Activated CD4-positive, alpha-beta T cell treated with anti-CD3 and anti-CD28 coated beads for 36 hours (primary cell): ENCODE measurements around the gene ERCC6L2. TPM values are rescaled to one million over a fixed set of nuclear protein-coding genes. Genes with fewer than 3 reads are reported as not detected.

Source experiments
- ATAC-seq: fragments of 200-7000 bp; cut with Tn5 transposase; one replicate; pipeline ENCODE4 v1.10.0; 2021; ENCODE audit warnings: mild to moderate bottlenecking, moderate library complexity
- CTCF ChIA-PET: fragments of 350-600 bp; sonication (Branson Sonifier 250); formaldehyde crosslinking; loops from one replicate; lab custom pipeline; 2021; ENCODE audit warnings: antibody characterized with exemption; lab: Charles Lee
- POLR2A ChIA-PET: fragments of 350-600 bp; sonication (Branson Sonifier 250); formaldehyde crosslinking; loops from one replicate; lab custom pipeline; 2021; ENCODE audit warnings: antibody characterized with exemption, inconsistent platforms; lab: Charles Lee
- DNase-seq: peaks from one replicate; pipeline ENCODE4 v3.0.0-alpha.2; 2020
- H3K27ac Mint-ChIP-seq: one replicate; pipeline ENCODE4 v1.8.0; 2021; ENCODE audit warnings: mixed read lengths
- H3K27me3 Mint-ChIP-seq: one replicate; pipeline ENCODE4 v1.8.0; 2021; ENCODE audit warnings: mixed read lengths
- H3K36me3 Mint-ChIP-seq: one replicate; pipeline ENCODE4 v1.8.0; 2021; ENCODE audit warnings: low read depth, mixed read lengths
- H3K4me1 Mint-ChIP-seq: one replicate; pipeline ENCODE4 v1.8.0; 2021; ENCODE audit warnings: mixed read lengths
- H3K4me3 Mint-ChIP-seq: one replicate; pipeline ENCODE4 v1.8.0; 2021; ENCODE audit warnings: mild to moderate bottlenecking, moderate library complexity, mixed read lengths
- H3K9me3 Mint-ChIP-seq: one replicate; pipeline ENCODE4 v1.8.0; 2021; ENCODE audit warnings: low read depth, mixed read lengths
- intact Hi-C, 2 experiments: fragments of 100-400 bp; cut with DNase I in 1 of 2; cut with micrococcal nuclease in 1 of 2; formaldehyde crosslinking; loops; one replicate each; pipeline versions ENCODE4 v1.14.2 to v1.15.1; 2022 to 2024; cut with DNase I, micrococcal nuclease
- total RNA-seq, 2 experiments: library from RNA; stranded (reverse); gene quantifications; one replicate each; pipeline ENCODE4 v1.2.3, GENCODE V29; 2021

ERCC6L2 gene, protein sequence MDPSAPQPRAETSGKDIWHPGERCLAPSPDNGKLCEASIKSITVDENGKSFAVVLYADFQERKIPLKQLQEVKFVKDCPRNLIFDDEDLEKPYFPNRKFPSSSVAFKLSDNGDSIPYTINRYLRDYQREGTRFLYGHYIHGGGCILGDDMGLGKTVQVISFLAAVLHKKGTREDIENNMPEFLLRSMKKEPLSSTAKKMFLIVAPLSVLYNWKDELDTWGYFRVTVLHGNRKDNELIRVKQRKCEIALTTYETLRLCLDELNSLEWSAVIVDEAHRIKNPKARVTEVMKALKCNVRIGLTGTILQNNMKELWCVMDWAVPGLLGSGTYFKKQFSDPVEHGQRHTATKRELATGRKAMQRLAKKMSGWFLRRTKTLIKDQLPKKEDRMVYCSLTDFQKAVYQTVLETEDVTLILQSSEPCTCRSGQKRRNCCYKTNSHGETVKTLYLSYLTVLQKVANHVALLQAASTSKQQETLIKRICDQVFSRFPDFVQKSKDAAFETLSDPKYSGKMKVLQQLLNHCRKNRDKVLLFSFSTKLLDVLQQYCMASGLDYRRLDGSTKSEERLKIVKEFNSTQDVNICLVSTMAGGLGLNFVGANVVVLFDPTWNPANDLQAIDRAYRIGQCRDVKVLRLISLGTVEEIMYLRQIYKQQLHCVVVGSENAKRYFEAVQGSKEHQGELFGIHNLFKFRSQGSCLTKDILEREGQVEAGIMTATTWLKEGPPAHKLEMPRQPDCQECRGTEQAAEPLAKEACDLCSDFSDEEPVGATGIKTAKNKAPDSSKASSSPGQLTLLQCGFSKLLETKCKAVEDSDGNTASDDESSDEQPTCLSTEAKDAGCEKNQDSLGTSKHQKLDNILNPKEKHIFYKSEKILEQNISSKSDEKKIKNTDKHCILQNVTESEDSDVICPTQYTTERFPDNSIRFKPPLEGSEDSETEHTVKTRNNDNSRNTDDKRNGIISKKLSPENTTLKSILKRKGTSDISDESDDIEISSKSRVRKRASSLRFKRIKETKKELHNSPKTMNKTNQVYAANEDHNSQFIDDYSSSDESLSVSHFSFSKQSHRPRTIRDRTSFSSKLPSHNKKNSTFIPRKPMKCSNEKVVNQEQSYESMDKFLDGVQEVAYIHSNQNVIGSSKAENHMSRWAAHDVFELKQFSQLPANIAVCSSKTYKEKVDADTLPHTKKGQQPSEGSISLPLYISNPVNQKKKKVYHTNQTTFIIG (N-terminal part only)
- 10 to 100 TPM; 24.0 to 25.9 TPM for total RNA-seq

DNA sequence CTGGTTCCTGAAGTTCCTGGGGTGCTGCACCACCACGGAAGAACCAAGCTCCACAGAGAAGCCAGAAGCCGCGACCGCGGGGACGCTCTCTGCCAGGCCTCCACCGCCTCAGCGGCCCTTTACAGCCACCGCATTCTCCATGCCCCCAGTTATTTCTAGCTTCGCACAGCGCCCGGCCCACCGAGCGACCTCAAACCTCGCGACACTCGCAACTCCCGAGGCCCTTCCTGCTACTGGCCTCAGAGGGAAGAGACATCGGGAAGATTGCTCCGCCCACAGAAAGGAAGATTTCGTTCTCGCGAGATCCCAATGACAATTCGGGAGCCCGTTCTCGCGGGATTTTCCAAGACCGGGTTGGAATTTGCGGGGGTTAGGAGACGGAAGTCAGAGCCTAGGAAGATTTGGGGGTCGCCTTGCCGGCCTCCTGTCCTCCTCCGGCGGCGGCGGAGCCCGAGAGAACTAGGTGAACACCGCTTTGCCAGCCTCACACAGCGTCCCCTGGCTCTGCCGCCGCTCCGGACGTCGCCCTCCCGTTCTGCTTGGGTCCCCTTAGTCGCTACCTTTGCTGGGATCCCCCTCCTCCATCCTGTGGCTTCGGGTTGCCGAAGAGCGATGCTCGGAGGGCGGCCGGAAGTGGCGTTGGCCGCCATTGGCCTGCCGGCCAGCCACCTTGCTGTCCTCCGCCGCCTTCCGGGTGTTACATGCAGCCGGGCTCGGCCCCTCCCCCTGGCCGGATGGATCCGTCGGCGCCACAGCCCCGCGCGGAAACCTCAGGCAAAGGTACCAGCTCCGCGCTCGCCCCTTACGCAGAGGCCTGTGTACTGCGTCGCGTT, at the start of gene ERCC6L2:
Gene ERCC6L2, plus strand, starts transcription at position 387 of the 833 bp plus-strand sequence. Its CDS starts 348 bp downstream, at position 735.
- peaks cover 3% of the 10 kb centered on the region for H3K9me3 Mint-ChIP-seq
- ATAC-seq (peak; percentile 94), DNase-seq (peak; percentile 97)
- CTCF ChIA-PET: interaction anchor here (0.6 to 1.3 kb wide), 6 partner anchors 9 to 1114 kb away, joined by 3 to 4 read pairs (median 4); no protein-coding TSS in a partner anchor
- H3K4me1 Mint-ChIP-seq: peaks cover 20% of the 10 kb centered on the region
- no peak within 1 kb of the TSS for H3K27ac Mint-ChIP-seq
- no peak within 1 kb of the TSS for H3K4me3 Mint-ChIP-seq
- H3K36me3 Mint-ChIP-seq: peaks cover 37% of the 10 kb centered on the region
- intact Hi-C loops: loop anchor here (1.0 to 5.0 kb wide), 15 partner anchors 23 to 902 kb away; partner anchors contain the start of genes ZNF367 (in 2 of the 2), FANCC (in 1 of the 2) and ZNF510 (in 1 of the 2)
- POLR2A ChIA-PET: interaction anchor here (0.7 to 1.1 kb wide), 4 partner anchors 13 to 602 kb away, joined by 3 read pairs; no protein-coding TSS in a partner anchor
- H3K27me3 Mint-ChIP-seq: no peaks in the 10 kb centered on the region

DNA sequence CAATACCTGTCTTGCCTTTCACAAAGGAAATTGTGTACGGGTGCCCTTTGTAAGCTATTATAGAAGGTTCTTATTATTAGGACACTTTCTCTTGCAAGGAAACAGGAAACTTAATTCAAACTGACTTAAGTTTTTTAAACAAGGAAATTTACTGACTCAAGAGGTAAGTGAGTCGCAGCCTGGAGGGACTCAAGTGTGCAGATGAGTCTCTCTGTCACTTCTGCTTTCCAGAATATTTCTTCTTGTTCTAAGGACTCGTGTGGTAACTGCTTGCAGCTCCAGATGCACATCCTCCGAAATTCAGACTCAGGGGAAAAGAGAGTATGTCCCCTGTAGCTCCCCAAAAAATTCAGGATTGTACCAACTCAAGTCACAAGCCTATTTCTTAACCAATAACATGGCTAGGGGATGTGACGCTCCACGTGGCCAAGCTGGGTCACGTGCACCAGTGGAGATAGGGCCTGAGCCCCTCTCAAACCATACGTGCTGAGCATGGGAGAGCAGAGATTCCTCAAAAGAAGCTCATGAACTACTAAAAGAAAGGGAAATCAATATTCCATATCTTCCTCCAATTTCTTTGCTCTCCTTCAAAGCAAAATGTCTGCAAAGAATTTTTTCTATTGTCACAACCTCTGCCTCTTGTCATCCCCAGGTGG, 49.2 kb upstream of the ERCC6L2 start:
- ChIA-PET POLR2A (no interaction called here), CTCF (interaction anchor here (0.6 kb wide), 1 partner anchor 57 kb away, joined by 3 read pairs; no protein-coding TSS in a partner anchor)
- ATAC-seq (no peak), DNase-seq (no peak)
- Mint-ChIP-seq H3K36me3 (no peaks in the 10 kb centered on the region), H3K9me3 (no peaks in the 10 kb centered on the region), H3K4me3 (no peak overlapping the region), H3K4me1 (peaks cover 14% of the 10 kb centered on the region), H3K27ac (no peak overlapping the region), H3K27me3 (no peaks in the 10 kb centered on the region)
- intact Hi-C loops: no loop called here

DNA sequence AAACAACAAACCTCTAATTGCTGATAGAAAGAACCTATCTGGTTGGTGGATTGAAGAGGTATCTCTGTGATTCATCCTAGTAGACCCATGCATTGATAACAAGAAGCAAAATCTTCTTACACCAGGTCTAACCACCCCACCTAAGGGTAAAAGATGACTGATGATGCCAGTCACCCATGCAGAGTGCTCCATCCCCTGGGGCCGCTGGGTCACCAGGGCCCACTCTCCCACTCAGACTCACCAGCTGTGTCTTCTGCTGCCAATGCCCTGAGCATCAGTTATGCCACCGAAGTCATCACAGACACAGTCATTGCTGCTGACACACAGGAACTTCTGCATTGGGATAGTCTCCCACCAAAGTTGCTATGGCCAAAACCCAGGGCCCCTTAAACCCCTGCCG, 44.7 kb upstream of the ERCC6L2 start:
- no peak overlapping the region for H3K27ac Mint-ChIP-seq
- H3K4me3 Mint-ChIP-seq: no peak overlapping the region
- ChIA-PET CTCF (no interaction called here), POLR2A (no interaction called here)
- peaks cover 2% of the 10 kb centered on the region for H3K4me1 Mint-ChIP-seq
- no peaks in the 10 kb centered on the region for H3K9me3 Mint-ChIP-seq
- intact Hi-C loops: no loop called here
- no peak for DNase-seq
- H3K36me3 Mint-ChIP-seq: no peaks in the 10 kb centered on the region
- no peaks in the 10 kb centered on the region for H3K27me3 Mint-ChIP-seq
- ATAC-seq: no peak

DNA sequence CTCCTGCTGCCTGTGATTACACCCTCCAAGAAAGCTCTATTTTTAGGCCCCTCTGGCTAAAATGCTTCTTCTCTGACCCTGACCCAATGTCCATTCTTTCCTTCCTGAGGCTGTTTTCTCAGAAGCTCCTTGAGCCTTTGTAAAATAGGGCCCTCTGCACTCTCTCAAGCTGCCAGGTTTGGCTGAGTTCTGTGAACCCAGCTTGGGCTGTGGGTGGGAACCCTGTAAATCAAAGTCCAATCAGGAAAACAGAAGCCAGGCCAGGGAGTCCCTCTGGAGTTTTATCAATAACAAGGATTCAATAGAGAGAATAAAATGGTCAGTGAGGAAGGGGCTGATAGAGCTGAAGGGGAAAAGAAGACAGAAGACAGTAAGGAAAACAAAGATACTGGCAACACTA, 43.7 kb upstream of the ERCC6L2 start:
- intact Hi-C loops: no loop called here
- no peaks in the 10 kb centered on the region for H3K36me3 Mint-ChIP-seq
- H3K27ac Mint-ChIP-seq: no peak overlapping the region
- no peak for DNase-seq
- H3K4me1 Mint-ChIP-seq: peaks cover 2% of the 10 kb centered on the region
- no peak for ATAC-seq
- ChIA-PET CTCF (interaction anchor here (0.7 kb wide), 1 partner anchor 300 kb away, joined by 3 read pairs; no protein-coding TSS in a partner anchor), POLR2A (no interaction called here)
- H3K27me3 Mint-ChIP-seq: no peaks in the 10 kb centered on the region
- H3K4me3 Mint-ChIP-seq: no peak overlapping the region
- no peaks in the 10 kb centered on the region for H3K9me3 Mint-ChIP-seq

DNA sequence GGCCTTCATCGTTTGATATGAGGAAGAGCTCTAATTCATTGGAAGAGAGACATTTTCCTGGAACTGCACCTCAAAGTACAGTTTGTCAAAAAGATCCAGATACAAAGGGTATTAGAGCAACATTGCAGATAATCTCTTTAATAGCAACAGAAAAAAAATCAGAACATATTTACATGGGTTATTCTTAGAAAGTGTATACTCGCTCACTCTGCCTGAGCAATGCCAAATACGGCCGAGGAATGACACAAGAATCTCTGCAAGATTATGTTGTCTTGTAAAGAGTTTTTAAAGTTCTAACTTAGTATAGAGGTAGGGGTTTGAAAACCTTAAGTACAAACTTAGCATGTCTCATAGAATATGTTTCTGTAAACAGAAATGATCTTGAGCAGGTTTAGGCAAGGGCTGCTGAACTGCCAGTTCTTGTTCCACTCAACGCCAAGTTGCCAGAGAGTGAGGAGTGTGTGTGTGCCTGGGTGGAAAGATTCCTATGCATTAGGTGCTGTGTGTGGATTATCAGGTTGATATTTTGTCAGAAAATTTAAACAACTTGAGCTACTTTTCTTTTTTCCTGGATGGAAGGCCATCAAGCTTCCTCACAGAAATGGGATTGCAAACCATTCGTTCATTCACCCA, 41.8 kb upstream of the ERCC6L2 start:
- intact Hi-C loops: no loop called here
- Mint-ChIP-seq H3K27ac (no peak overlapping the region), H3K4me3 (no peak overlapping the region), H3K36me3 (no peaks in the 10 kb centered on the region), H3K9me3 (no peaks in the 10 kb centered on the region), H3K4me1 (peaks cover 2% of the 10 kb centered on the region), H3K27me3 (no peaks in the 10 kb centered on the region)
- ChIA-PET CTCF (no interaction called here), POLR2A (no interaction called here)
- DNase-seq (no peak), ATAC-seq (no peak)

DNA sequence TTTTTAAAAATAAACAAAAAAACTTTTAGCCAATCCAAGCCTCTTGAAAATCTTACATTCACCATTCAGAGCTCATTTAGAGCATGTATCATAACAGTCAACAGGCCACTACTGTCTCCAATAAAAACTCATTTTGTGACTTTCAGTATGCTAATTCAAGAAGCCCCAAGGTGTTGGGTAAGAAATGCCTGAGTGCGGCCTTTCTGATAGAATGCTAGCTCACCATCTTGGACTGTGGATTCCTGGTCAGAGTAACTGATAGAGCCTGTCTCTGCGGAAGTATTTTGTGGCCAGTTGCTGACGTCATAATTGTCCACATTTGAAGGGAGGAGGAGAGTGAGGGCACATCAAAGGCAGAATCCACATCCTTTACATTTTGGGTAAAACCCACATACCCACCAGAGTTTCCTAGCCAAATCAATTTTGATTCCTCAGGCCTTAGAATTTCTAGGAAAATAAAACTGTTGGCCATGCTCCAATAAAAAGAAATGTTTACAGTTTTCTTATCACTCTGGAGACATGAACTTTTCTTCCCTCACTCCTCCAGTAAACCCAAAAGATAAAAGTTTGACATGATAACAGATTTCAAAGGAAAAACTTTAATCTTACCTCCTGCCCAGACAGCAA, 41.1 kb upstream of the ERCC6L2 start:
- POLR2A ChIA-PET: no interaction called here
- DNase-seq (no peak), ATAC-seq (peak; percentile 23)
- no peaks in the 10 kb centered on the region for H3K9me3 Mint-ChIP-seq
- H3K4me1 Mint-ChIP-seq: peaks cover 2% of the 10 kb centered on the region
- H3K4me3 Mint-ChIP-seq: no peak overlapping the region
- H3K27me3 Mint-ChIP-seq: no peaks in the 10 kb centered on the region
- H3K27ac Mint-ChIP-seq: no peak overlapping the region
- H3K36me3 Mint-ChIP-seq: no peaks in the 10 kb centered on the region
- intact Hi-C loops: no loop called here
- CTCF ChIA-PET: no interaction called here

DNA sequence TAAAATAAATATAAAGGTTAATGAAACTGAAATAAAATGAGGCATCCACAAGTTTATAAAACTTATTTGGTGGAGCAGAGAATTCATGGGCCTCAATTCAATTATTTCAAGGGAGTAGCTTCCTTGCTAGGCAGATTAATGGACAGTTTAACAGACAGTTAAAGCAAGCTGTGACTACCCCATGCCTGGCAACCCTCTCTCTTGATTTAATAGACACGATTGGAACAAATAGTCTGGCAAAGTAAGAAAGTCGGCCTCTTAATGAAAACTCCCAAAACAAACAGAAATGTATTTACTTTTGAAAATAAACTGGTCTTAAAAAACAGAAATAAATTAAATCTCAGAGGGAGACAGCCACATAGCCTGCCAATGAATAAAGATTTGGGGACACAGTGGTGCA, 40.1 kb upstream of the ERCC6L2 start:
- no peaks in the 10 kb centered on the region for H3K9me3 Mint-ChIP-seq
- no peak for ATAC-seq
- DNase-seq: no peak
- ChIA-PET CTCF (no interaction called here), POLR2A (no interaction called here)
- H3K36me3 Mint-ChIP-seq: no peaks in the 10 kb centered on the region
- no peaks in the 10 kb centered on the region for H3K27me3 Mint-ChIP-seq
- H3K27ac Mint-ChIP-seq: no peak overlapping the region
- intact Hi-C loops: no loop called here
- H3K4me1 Mint-ChIP-seq: peaks cover 2% of the 10 kb centered on the region
- no peak overlapping the region for H3K4me3 Mint-ChIP-seq

DNA sequence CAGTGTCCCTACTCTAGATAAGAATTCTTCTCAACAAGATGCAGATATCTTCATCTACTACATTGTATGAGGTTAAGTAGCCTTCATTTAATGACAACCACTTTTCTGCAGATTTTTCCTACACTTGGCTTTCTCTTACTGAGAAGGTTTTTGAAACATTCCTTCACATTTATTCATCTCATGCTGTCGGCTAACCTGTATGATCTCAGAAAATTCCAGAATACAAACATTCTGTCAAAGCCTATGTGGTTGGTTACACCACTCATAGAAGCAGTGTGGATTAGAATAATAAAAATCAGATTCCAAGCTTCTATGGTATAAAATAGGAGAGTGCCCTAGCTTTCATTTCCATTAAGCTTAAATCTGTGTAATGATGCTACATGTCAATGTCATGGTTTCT, 39.4 kb upstream of the ERCC6L2 start:
- ChIA-PET POLR2A (no interaction called here), CTCF (no interaction called here)
- no peaks in the 10 kb centered on the region for H3K9me3 Mint-ChIP-seq
- no peak overlapping the region for H3K4me3 Mint-ChIP-seq
- no peak overlapping the region for H3K27ac Mint-ChIP-seq
- no peaks in the 10 kb centered on the region for H3K27me3 Mint-ChIP-seq
- peaks cover 2% of the 10 kb centered on the region for H3K4me1 Mint-ChIP-seq
- DNase-seq: no peak
- no peaks in the 10 kb centered on the region for H3K36me3 Mint-ChIP-seq
- ATAC-seq: no peak
- intact Hi-C loops: no loop called here

DNA sequence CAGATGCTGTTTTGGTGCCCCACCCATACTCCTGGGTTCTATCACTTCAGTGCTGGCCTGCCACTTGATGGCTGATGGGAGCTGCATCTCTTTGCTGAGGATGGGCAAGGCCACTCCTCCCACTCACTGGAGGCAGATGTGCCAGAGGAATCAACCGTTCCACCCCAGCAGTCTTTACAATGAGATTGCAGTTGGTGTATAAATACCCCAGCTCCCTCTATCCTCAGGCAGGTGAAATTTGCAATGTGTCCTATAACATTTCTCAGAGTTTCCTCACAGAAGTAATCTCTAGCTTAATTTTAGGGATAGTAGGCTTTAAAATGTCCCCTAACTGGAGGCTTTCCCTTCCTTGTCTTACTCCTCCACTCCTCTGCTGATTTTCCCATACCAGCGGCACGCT, 36.5 kb upstream of the ERCC6L2 start:
- ChIA-PET POLR2A (no interaction called here), CTCF (interaction anchor here (0.6 kb wide), 1 partner anchor 606 kb away, joined by 3 read pairs; no protein-coding TSS in a partner anchor)
- Mint-ChIP-seq H3K27ac (no peak overlapping the region), H3K36me3 (no peaks in the 10 kb centered on the region), H3K4me1 (peaks cover 2% of the 10 kb centered on the region), H3K27me3 (no peaks in the 10 kb centered on the region), H3K4me3 (no peak overlapping the region), H3K9me3 (no peaks in the 10 kb centered on the region)
- DNase-seq (no peak), ATAC-seq (no peak)
- intact Hi-C loops: no loop called here
